Stimulated activated CD8-positive, alpha-beta memory T cell treated with anti-CD3 and anti-CD28 coated beads, Interleukin-7, amount 100 ng/mL, for 1 hour (primary cell): Measurements from ENCODE around the gene TBC1D3K.
"Not testable (repeated sequence)": the region's sequence is repeated elsewhere in the genome, so short reads cannot be mapped to it uniquely, and the experiment has no call there.

Experiments
- DNase-seq, 2 donors: peaks; one replicate each; pipeline ENCODE4 v3.0.0-alpha.2; 2020; ENCODE audit warnings: low read depth in 2 of 2

Gene TBC1D3K

DNA sequence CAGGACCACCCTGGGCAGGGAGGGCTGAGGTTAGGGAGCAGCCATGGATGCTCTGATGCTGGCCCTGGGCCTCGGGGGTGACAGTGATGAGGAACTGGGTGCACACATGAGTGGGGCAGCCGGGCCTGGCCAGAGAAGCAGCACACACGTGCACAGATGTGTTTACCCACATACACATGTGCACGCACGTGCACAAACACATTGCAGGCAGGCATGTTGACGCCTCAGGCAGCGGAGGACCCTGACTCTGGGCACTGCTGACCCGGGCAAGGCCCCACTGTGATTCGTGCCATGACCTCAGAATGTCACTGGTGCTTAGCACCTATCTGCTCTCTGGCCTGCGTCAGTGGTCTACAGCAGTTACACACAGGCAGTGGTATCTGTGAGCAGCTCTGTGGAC is at the start of gene TBC1D3K:
TBC1D3K (plus strand) TSS at position 301 of the 400 bp plus-strand sequence. CDS start 1,585 bp downstream, outside the sequence.
- not testable (repeated sequence) for DNase-seq

GRCh38 chr17:37884516-37884915 is 39.7 kb upstream of the TBC1D3K start:
- no peak for DNase-seq

- DNase-seq: no peak
Observed at GRCh38 chr17:37885136-37885535, 39.1 kb upstream of the TBC1D3K start.

GRCh38 chr17:37888881-37889280 is 35.3 kb upstream of the TBC1D3K start:
- DNase-seq: no peak

DNA sequence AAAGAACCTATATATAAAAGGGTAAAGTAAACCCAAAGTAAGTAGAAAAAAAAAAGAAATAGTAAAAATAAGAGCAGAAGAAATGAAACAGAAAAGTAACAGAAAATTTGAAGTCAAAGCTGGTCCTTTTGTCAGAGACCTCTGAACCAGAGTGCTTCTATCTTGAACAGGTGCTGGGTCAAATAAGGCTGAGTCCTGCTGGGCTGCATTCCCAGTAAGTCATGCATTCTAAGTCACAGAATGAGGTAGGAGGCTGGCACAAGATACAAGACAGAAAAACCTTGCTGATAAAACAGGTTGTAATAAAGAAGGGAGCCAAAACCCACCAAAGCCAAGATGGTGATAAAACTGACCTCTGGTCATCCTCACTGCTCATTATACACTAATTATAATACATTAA is 27.3 kb upstream of the TBC1D3K start:
- not testable (repeated sequence) for DNase-seq
